ENCODE data around the gene INTS11.

The INTS11 gene

GRCh38 chr1:1361982-1362423, 37.5 kb upstream of the INTS11 start:
- no peak for DNase-seq (ENCODE audit: extremely low read depth, insufficient read length)
- Histone ChIP-seq H3K27me3 (replicated peaks; ENCODE audit: control insufficient read depth, insufficient read depth, low read length) (no peaks in the 10 kb centered on the region), H3K36me3 (ENCODE audit: control insufficient read depth, insufficient read depth, low read length) (no peaks in the 10 kb centered on the region), H3K4me3 (replicated peaks; ENCODE audit: low read depth, low read length) (no peak overlapping the region)
- TF ChIP-seq CTCF (IDR thresholded peaks at IDR 0.05; ENCODE audit: insufficient read depth, low read length, poor library complexity, severe bottlenecking): no peak

- Histone ChIP-seq H3K27me3 (replicated peaks; ENCODE audit: control insufficient read depth, insufficient read depth, low read length) (no peaks in the 10 kb centered on the region), H3K36me3 (ENCODE audit: control insufficient read depth, insufficient read depth, low read length) (no peaks in the 10 kb centered on the region), H3K4me3 (replicated peaks; ENCODE audit: low read depth, low read length) (no peak overlapping the region)
- DNase-seq (ENCODE audit: extremely low read depth, insufficient read length): no peak
- no peak for TF ChIP-seq CTCF (IDR thresholded peaks at IDR 0.05; ENCODE audit: insufficient read depth, low read length, poor library complexity, severe bottlenecking)
Measured at GRCh38 chr1:1361233-1361981, 36.9 kb upstream of the INTS11 start.

GRCh38 chr1:1360506-1361169, 36.2 kb upstream of the INTS11 start:
- H3K36me3 ChIP-seq (ENCODE audit: control insufficient read depth, insufficient read depth, low read length): no peaks in the 10 kb centered on the region
- H3K27me3 ChIP-seq (replicated peaks; ENCODE audit: control insufficient read depth, insufficient read depth, low read length): no peaks in the 10 kb centered on the region
- DNase-seq (ENCODE audit: extremely low read depth, insufficient read length): no peak
- TF ChIP-seq CTCF (IDR thresholded peaks at IDR 0.05; ENCODE audit: insufficient read depth, low read length, poor library complexity, severe bottlenecking): no peak
- H3K4me3 ChIP-seq (replicated peaks; ENCODE audit: low read depth, low read length): no peak overlapping the region

- DNase-seq (ENCODE audit: extremely low read depth, insufficient read length): no peak
- TF ChIP-seq CTCF (IDR thresholded peaks at IDR 0.05; ENCODE audit: insufficient read depth, low read length, poor library complexity, severe bottlenecking): no peak
- Histone ChIP-seq H3K27me3 (replicated peaks; ENCODE audit: control insufficient read depth, insufficient read depth, low read length) (no peaks in the 10 kb centered on the region), H3K36me3 (ENCODE audit: control insufficient read depth, insufficient read depth, low read length) (no peaks in the 10 kb centered on the region), H3K4me3 (replicated peaks; ENCODE audit: low read depth, low read length) (no peak overlapping the region)
Measured at GRCh38 chr1:1359664-1360468, 35.4 kb upstream of the INTS11 start.

GRCh38 chr1:1359308-1359663, 34.8 kb upstream of the INTS11 start:
- Histone ChIP-seq H3K36me3 (ENCODE audit: control insufficient read depth, insufficient read depth, low read length) (no peaks in the 10 kb centered on the region), H3K4me3 (replicated peaks; ENCODE audit: low read depth, low read length) (no peak overlapping the region), H3K27me3 (replicated peaks; ENCODE audit: control insufficient read depth, insufficient read depth, low read length) (no peaks in the 10 kb centered on the region; the same call in 1 of the 2 replicates)
- TF ChIP-seq CTCF (IDR thresholded peaks at IDR 0.05; ENCODE audit: insufficient read depth, low read length, poor library complexity, severe bottlenecking): no peak
- DNase-seq (ENCODE audit: extremely low read depth, insufficient read length): peak; percentile 8
